Gastrocnemius medialis (tissue), 4 donors: ENCODE data around the gene SLAMF7.

Source experiments
- CTCF ChIP-seq, 5 experiments: fragments of 450-650 bp in 3 of 5; fragments of 200-600 bp in 2 of 5; sonication (generic) in 2 of 5; IDR thresholded peaks in 4 of 5; conservative IDR thresholded peaks in 1 of 5; 1 replicate in 4 of 5; 2 replicates in 1 of 5; pipeline ENCODE4 v1.5.1; 2016 to 2019; ENCODE audit warnings: antibody characterized with exemption in 5 of 5, mild to moderate bottlenecking in 3 of 5, moderate library complexity in 3 of 5
- POLR2A ChIP-seq, 2 donors: fragments of 450-650 bp; IDR thresholded peaks; one replicate each; pipeline ENCODE4 v1.6.1; 2017; ENCODE audit warnings: antibody characterized with exemption in 2 of 2, mild to moderate bottlenecking in 2 of 2, moderate library complexity in 2 of 2

GRCh38 chr1:160761886-160762285 is 22.8 kb downstream of the SLAMF7 start:
- no peak for TF ChIP-seq CTCF (IDR thresholded peaks at IDR 0.05 in 4 of 5, conservative IDR thresholded peaks at IDR 0.05 in 1 of 5)
- TF ChIP-seq POLR2A (IDR thresholded peaks at IDR 0.05), result no peak
